T-helper 1 cell treated with Interleukin-12 subunit alpha and Interleukin-12 subunit beta and Interleukin-4 antibody, amounts not matched to agents 30 ng/mL and 1 ng/mL, for 36 hours (primary cell): ENCODE results near the gene RIBC2. TPM values are rescaled to one million over a fixed set of nuclear protein-coding genes. Genes with fewer than 3 reads are reported as not detected.
"Not testable (repeated sequence)": the region's sequence is repeated elsewhere in the genome, so short reads cannot be mapped to it uniquely, and the experiment has no call there.

Experiments
- intact Hi-C: fragments of 100-400 bp; cut with micrococcal nuclease; formaldehyde crosslinking; loops from one replicate; pipeline ENCODE4 v1.15.1; 2024
- total RNA-seq: library from RNA; stranded (reverse); gene quantifications from 2 replicates; pipeline ENCODE4 v1.2.3, GENCODE V29; 2022

Gene RIBC2
- total RNA-seq, 1 donor from 2014 or later, result 7.6 TPM

GRCh38 chr22:45448431-45448830 lies 34.9 kb downstream of the RIBC2 start:
- intact Hi-C loops, result no loop called here

DNA sequence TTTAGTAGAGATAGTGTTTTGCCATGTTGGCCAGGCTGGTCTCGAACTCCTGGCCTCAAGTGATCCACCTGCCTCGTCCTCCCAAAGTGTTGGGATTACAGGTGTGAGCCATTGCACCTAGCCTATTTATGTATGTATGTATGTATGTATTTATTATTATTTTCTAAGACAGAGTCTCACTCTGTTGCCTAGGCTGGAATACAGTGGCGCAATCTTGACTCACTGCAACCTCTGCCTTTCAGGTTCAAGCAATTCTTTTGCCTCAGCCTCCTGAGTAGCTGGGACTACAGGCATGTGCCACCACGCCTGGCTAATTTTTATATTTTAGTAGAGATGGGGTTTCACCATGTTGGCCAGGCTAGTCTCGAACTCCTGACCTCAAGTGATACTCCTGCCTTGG lies 35.9 kb downstream of the RIBC2 start:
- intact Hi-C loops, result not testable (repeated sequence)

DNA sequence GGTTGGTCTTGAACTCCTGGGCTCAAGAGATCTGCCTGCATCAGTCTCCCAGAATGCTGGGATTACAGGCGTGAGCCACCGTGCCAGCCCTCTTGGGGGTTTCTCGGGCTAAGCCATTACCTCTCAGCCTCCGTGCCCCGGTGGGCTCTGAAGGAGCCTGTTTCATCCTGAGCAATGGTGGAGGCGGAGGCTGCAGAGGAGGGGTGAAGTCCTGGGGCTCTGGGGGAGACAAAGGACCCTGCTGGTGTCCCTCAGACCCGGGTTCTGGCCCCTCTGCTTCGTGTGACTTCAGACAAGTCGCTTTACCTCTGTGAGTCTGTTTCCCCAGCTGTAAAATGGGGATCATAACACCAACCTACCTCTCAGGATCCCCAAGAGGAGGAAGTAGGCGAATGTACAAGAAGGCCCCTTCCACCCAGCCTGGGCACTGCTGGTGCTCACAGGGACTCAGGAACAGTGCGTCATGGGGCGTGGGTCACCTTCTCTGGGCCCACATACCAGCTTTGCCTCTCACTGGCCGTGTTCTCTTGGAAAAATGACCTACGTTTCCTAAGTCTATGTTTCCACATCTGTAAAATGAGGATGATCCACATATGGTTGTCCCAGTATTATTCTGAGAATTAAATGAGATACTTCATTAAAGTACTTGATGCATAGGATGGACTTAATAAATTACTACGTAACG lies 36.8 kb downstream of the RIBC2 start:
- intact Hi-C loops, result loop anchor here (10.0 kb wide), 1 partner anchor 405 kb away; no protein-coding TSS in a partner anchor

DNA sequence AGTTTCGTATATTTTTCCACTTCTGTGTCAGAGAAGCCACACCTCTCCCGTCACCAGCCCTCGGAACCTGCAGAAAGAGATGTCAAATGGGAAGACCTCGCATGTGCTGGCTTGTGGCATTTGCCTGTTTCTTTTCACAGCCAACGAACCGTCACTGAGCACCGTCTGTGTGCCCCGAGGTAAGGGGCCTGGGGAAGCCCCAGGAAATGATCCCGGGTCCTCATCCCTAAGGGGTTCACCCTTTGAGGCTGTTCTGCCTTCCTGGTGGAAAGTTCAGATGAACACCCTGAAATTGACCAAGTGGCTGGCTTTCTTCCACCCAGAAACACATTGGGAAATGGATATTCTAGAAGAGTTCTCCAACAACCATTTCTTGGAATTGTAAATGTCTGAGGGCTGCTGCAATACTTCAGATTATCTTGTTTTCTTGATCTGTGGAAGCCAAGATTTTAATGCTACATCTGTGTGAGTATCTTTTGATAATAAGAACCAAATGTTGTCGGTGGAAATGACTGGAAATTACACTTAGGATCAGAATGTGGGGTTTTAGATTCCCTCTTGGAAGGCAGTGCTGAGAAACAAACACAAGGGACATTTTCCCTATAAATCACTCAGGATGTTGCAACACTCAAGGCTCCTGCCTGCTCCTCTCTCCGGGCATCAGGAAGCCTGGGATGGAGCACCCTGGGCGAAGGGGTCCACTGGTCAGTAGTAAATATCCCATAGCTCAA lies 37.6 kb downstream of the RIBC2 start:
- intact Hi-C loops, result loop anchor here (10.0 kb wide), 1 partner anchor 406 kb away; no protein-coding TSS in a partner anchor

DNA sequence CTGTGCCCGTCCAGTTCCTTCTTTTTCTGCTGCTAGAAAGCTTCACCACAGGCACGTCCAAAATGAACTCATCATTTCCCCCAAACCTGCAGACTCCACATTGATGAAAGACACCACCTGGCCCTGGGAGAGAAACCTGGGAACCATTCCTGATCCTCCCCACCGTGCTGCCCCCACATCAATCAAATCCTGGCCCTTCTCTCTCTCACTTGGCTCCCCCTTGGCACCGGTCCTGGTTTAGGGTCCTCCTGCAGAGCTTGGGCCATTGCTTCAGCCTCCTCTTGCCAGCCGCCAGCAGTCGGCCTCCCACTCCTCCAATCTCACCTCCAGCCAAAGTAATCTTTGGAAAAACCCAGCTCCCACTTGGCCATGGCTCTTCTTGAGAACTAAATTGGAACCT lies 38.5 kb downstream of the RIBC2 start:
- intact Hi-C loops, result loop anchor here (10.0 kb wide), 1 partner anchor 407 kb away; no protein-coding TSS in a partner anchor

- intact Hi-C loops, result loop anchor here (10.0 kb wide), 1 partner anchor 408 kb away; no protein-coding TSS in a partner anchor
These were observed 39.3 kb downstream of the RIBC2 start for GRCh38 chr22:45452565-45453379.

DNA sequence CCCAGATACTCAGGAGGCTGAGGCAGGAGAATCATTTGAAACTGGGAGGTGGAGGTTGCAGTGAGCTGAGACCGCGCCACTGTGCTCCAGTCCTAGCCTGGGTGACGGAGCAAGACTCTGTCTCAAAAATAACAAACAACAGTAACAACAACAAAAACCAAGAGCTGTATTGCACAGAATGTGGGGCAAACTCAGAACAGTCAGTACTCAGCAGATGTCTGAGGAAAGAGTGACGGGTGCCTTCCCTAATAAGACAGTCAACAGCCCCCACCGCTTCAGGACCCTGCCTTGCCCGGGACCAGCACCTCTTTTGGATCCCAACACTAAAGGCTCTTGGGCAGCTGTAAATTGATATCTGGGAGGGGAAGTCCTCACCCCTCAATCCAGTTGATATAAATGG lies 40.3 kb downstream of the RIBC2 start:
- intact Hi-C loops, result loop anchor here (10.0 kb wide), 1 partner anchor 409 kb away; no protein-coding TSS in a partner anchor

DNA sequence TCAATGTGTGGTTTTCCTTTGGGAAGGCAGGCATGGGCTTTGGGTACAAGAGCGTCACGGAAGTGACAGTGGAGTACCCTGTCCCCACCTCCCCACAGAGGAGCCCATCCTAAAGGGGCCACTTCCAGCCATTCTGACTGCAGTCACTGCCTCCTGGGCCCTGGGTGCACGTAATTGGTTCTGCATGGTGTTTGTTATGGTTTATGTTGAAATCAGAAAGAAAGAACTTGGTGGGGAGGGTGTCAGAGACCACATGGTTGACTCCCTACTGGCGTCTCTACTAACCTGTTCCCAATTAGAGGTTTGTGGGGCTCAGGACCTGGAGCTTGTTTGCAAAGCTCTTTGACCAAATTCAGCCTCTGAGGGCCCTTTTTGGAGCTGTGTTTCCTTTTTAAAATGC lies 40.8 kb downstream of the RIBC2 start:
- intact Hi-C loops, result loop anchor here (10.0 kb wide), 1 partner anchor 409 kb away; no protein-coding TSS in a partner anchor

DNA sequence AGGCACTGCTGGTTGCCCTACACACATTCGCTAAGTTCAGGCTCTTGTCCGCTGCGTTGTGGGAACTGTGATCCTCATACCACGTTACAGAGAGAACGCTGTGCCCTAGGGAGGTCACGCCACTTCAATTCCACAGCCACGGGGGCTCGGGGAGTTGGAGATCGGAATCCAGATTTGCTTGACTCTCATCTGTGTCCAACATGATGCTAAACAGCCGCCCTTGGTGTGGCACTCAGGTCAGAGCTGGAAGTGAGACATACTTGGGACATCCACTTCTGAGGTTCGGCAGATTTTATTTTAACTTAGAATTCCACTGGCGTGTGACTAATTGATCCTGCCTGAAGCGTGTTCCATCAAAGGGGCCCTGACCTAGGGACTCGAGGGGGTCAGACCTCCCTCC lies 41.7 kb downstream of the RIBC2 start:
- intact Hi-C loops, result loop anchor here (10.0 kb wide), 1 partner anchor 410 kb away; no protein-coding TSS in a partner anchor

DNA sequence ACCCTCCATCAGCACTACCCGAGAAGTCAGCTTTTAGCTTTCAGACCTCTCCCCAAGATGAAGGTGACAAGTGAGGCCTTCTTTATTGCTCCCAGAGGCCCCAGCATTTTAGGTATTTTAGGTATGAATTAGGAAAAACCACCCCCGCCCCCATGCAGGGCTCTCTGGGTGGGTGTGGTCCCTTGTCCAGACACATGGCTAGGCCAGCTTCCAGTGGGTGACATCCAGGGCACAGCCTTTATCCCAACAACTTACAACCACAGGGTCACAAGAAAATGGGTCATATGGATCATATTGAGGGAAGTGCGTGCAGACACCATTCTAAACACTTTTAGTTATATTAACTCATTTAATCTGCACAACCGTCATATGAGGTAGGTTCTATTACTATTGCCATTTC lies 42.1 kb downstream of the RIBC2 start:
- intact Hi-C loops, result loop anchor here (10.0 kb wide), 1 partner anchor 411 kb away; no protein-coding TSS in a partner anchor

- intact Hi-C loops, result loop anchor here (10.0 kb wide), 1 partner anchor 412 kb away; no protein-coding TSS in a partner anchor
These were observed 43.3 kb downstream of the RIBC2 start for GRCh38 chr22:45456811-45457210.

DNA sequence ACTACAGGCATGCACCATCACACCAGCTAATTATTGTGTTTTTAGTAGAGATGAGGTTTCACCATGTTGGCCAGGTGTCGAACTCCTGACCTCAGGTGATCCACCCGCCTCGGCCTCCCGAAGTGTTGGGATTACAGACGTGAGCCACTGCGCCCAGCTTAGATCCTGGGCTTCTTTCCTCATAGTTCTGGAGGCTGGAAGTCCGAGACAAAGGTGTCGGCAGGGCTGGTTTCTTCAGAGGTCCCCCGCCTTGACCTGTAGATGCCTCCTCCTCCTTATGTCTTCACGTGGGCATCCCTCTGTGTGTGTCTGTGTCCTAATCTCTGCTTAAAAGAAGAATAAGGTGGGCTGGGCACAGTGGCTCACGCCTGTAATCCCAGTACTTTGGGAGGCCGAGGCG lies 45.0 kb downstream of the RIBC2 start:
- intact Hi-C loops, result loop anchor here (10.0 kb wide), 1 partner anchor 414 kb away; no protein-coding TSS in a partner anchor

DNA sequence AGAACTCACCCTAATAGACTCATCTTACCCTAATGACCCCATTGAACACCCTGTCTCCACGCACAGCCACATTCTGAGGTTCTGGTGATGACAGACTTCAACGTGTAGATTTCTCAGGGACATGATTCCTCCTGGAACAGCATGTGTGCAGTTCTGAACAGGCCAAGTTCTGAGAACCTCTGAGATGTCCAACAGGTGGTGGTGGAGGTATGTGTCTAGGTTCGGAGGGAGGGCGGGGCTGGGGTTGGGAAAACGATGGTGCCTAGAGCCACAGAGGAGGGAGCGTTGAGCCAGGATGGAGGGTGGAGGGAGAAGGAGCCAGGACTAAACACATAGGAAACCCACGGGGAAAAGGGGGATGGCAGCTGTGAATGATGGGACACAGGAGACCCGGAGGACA lies 45.7 kb downstream of the RIBC2 start:
- intact Hi-C loops, result loop anchor here (10.0 kb wide), 1 partner anchor 414 kb away; no protein-coding TSS in a partner anchor

- intact Hi-C loops, result no loop called here
These were observed 47.0 kb downstream of the RIBC2 start for GRCh38 chr22:45460288-45461109.

DNA sequence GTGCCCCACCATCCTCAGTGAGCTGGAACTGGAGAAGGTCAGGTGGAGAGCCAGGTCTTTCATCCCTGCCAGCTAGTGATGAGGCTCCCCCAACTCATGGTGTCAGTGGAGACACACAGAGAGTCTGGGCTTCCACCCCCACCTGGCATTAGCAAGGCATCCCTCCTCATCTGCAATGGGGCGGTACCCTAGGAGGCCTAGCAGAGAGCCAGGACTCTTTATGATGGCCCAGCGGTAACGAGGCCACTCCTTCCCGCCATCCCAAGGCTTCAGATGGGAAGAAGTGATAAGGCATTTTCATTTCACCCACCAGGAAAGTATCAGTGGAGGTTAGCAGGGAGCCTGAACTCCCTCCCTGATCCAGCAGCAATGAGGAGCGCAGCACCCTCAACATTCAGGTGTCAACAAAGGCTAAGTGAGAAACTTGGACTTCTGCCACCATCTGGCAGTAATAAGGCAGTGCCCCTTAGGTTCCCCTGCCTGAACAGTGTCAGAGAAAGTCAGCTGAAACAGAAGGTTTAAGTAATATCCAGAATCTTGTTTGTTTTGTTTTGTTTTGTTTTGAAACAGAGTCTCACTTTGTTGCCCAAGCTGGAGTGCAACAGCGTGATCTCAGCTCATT lies 48.7 kb downstream of the RIBC2 start:
- intact Hi-C loops, result no loop called here

GRCh38 chr22:45463691-45464090 lies 50.2 kb downstream of the RIBC2 start:
- intact Hi-C loops, result not testable (repeated sequence)

GRCh38 chr22:45465633-45466032 lies 52.1 kb downstream of the RIBC2 start:
- intact Hi-C loops, result no loop called here

DNA sequence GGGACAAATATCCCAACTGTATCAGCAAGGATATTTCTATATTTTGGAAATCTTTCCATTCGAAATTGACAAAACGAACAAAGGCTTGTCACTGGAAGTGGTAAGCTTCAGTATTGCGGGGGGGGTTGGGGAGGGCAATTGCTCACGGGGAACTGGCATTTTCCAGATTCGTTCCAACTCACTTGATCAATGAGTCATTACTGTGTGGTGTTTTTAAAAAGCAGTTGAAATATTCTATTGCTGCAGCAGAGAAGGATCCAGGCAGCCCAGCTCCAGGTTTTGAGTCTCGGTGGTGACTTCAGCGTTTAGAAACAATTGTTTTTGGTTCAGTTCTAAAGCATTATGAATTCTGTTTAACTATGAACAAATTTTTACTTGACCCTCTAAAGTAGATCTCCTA lies 55.4 kb downstream of the RIBC2 start:
- intact Hi-C loops, result no loop called here

DNA sequence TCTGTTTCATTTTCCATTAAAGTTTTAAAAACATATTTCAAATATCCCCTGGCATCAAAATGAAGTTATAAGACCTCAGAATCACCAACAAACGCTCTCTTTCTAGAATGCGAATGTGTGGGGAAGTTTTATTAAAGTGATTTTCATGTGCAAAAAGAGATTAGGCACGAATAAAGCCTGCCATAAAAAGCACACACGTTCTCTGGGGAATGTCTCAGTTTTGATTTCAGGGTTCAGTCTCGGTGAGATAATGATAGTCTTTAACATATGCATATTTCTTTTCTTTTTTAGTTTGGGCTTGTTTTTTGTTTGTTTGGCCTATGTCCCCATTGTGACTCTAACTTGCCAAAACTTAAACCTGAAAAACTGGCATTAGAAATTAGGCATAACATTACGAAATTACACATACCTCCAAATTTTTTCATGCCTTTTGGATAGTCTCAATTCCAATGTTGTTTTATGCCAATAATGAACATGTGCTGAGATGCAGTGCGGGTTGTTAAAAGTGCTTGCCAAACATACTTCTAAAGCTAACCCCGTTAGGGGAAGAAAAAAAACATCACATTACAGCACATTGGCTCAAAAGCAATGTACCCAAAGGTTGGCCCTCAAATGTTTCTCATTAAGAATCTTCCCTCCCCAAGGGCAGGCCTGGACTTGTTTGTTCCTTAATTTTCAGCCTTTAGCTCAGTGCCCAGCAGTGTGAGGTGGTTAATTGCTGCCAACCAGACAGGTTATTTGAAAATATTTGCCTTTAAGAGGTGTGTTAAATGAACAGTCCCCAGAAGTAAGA lies 56.0 kb downstream of the RIBC2 start:
- intact Hi-C loops, result no loop called here
